Spleen (tissue), 11 donors: ENCODE data around the gene ATP11B. TPM values are rescaled to one million over a fixed set of nuclear protein-coding genes. Genes with fewer than 3 reads are reported as not detected.

ENCODE experiments used
- DNase-seq: peaks from one replicate; pipeline ENCODE4 v3.0.0-alpha.2; 2020
- H3K27ac ChIP-seq, 8 donors: fragments of 200-600 bp; sonication (generic) in 7 of 8; 1 replicate in 4 of 8; 2 replicates in 4 of 8; pipeline versions ENCODE4 v1.5.0 to v1.8.0; 2016 to 2021; ENCODE audit warnings: inconsistent platforms in 4 of 8, mild to moderate bottlenecking in 4 of 8, moderate library complexity in 1 of 8
- H3K27me3 ChIP-seq, 7 donors: fragments of 200-600 bp; sonication (generic) in 6 of 7; replicated peaks in 1 of 7; 1 replicate in 4 of 7; 2 replicates in 3 of 7; pipeline versions ENCODE4 v1.5.0 to v1.8.0; 2016 to 2021; ENCODE audit warnings: inconsistent platforms in 3 of 7, mild to moderate bottlenecking in 1 of 7
- H3K36me3 ChIP-seq, 6 donors: fragments of 200-600 bp; sonication (generic) in 5 of 6; 1 replicate in 4 of 6; 2 replicates in 2 of 6; pipeline versions ENCODE4 v1.5.0 to v1.8.0; 2016 to 2021; ENCODE audit warnings: inconsistent platforms in 2 of 6
- H3K4me1 ChIP-seq, 6 donors: fragments of 200-600 bp; sonication (generic) in 5 of 6; 1 replicate in 3 of 6; 2 replicates in 3 of 6; pipeline versions ENCODE4 v1.5.0 to v1.8.0; 2016 to 2021; ENCODE audit warnings: inconsistent platforms in 3 of 6
- H3K4me3 ChIP-seq, 8 donors: fragments of 200-600 bp; sonication (generic) in 7 of 8; 1 replicate in 4 of 8; 2 replicates in 4 of 8; pipeline versions ENCODE4 v1.5.0 to v1.8.0; 2016 to 2021; ENCODE audit warnings: inconsistent platforms in 4 of 8, mild to moderate bottlenecking in 4 of 8, moderate library complexity in 2 of 8
- H3K9me3 ChIP-seq, 8 donors: fragments of 200-600 bp; sonication (generic) in 7 of 8; 1 replicate in 4 of 8; 2 replicates in 4 of 8; pipeline versions ENCODE4 v1.5.0 to v1.8.0; 2016 to 2021; ENCODE audit warnings: inconsistent platforms in 4 of 8
- CTCF ChIP-seq, 11 experiments: fragments of 200-600 bp in 7 of 11; fragments of 450-650 bp in 4 of 11; sonication (generic) in 4 of 11; IDR thresholded peaks in 8 of 11; conservative IDR thresholded peaks in 3 of 11; 1 replicate in 7 of 11; 2 replicates in 4 of 11; pipeline versions ENCODE4 v1.4.0 to v1.8.0; 2016 to 2021; ENCODE audit warnings: antibody characterized with exemption in 11 of 11, inconsistent platforms in 4 of 11, mild to moderate bottlenecking in 1 of 11
- POLR2A ChIP-seq, 3 donors: fragments of 450-650 bp; IDR thresholded peaks; one replicate each; pipeline ENCODE4 v1.5.1; 2017; ENCODE audit warnings: antibody characterized with exemption in 3 of 3, mild to moderate bottlenecking in 1 of 3
- POLR2AphosphoS5 ChIP-seq, 3 donors: sonication (generic); formaldehyde crosslinking; IDR thresholded peaks; one replicate each; pipeline ENCODE4 v1.5.1; 2017; ENCODE audit warnings: antibody characterized with exemption in 3 of 3
- WGBS, 5 donors: extraction: QIAGEN DNeasy Blood & Tissue Kit in 3 of 5; methylation state at CpG; one replicate each; pipeline versions ENCODE4 v1.1.5 to v1.1.7; 2013 to 2018; 5-methylcytosine and 5-hydroxymethylcytosine counted together
- intact Hi-C: fragments of 100-400 bp; cut with DNase I; formaldehyde crosslinking; loops from one replicate; pipeline ENCODE4 v1.15.0; 2023; ENCODE audit warnings: low total_unique reads
- polyA plus RNA-seq, 3 donors: library from polyadenylated mRNA; stranded (reverse); fragments of 200-250 nt; gene quantifications; one replicate each; pipeline ENCODE4 v1.2.1, GENCODE V29; 2013
- total RNA-seq, 7 donors: library from RNA; depleted of rRNA in 3 of 7; stranded (reverse); fragments of >200 nt in 3 of 7; fragmentation: NEBNext Ultra II Directional in 4 of 7; extraction: Animal tissue kit (Norgen Biotek cat#: 25700) in 4 of 7; gene quantifications; one replicate each; pipeline versions ENCODE4 v1.1.0 to v1.2.1, GENCODE V29; 2016 to 2021
- donor health status: healthy with polysubstance abuse.
- donor health status: DM: no; HTN: no; CAD: no; lungs with moderate emphysema.
- donor health status: DM: no; HTN: no; CAD: no.
- donor health status: Bipolar disorder and iron deficiency.
- donor health status: healthy.
- donor health status: DM: no; HTN: no; CAD: no.
- donor health status: DM: yes; HTN: yes; CAD: no.

The ATP11B gene
- total and polyA plus RNA-seq, 10 donors = 7.2 to 165 (median 90.3) TPM

- WGBS, 5 donors = 83 to 92% (median 91%) methylated on average over 4 of the region's 4 CpGs
- no peak for DNase-seq
- H3K4me3 ChIP-seq = no peak overlapping the region
- peaks cover 0 to 34% (median 7%) of the 10 kb centered on the region in 6 donors for H3K36me3 ChIP-seq
- H3K4me1 ChIP-seq = peaks cover 0 to 14% (median 8%) of the 10 kb centered on the region in 6 donors
- no peak overlapping the region for H3K27ac ChIP-seq
- TF ChIP-seq POLR2AphosphoS5 (IDR thresholded peaks at IDR 0.05) = no peak
- TF ChIP-seq CTCF (IDR thresholded peaks at IDR 0.05 in 8 of 11, conservative IDR thresholded peaks at IDR 0.05 in 3 of 11) = no peak
- H3K9me3 ChIP-seq = no peaks in the 10 kb centered on the region
- intact Hi-C loops = no loop called here
- H3K27me3 ChIP-seq = no peaks in the 10 kb centered on the region
Observed at GRCh38 chr3:182940266-182940808, 147.0 kb downstream of the ATP11B start.

DNA sequence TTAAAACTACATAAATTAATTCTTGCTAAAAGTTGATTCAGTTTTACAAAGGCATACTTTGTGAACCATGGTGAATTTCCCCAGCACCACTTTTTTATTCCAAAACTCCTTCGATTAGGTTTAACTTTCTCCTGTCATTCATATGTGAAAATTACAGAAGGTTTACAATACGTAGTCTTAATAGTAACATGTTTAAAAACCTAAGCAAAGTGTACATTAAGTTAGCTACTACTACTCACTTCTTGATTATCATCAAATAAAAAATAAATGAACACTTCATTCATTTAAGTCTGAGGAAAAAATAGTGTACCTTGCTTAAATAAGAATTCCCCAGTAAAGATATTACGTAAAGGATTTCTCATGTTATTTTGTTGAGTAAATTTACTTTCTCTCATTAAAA lies 148.4 kb downstream of the ATP11B start:
- H3K27me3 ChIP-seq = no peaks in the 10 kb centered on the region
- WGBS, 5 donors = 94 to 100% (median 97%) methylated on average over 3 of the region's 3 CpGs
- peaks cover 0 to 14% (median 8%) of the 10 kb centered on the region in 6 donors for H3K4me1 ChIP-seq
- H3K4me3 ChIP-seq = no peak overlapping the region
- H3K36me3 ChIP-seq = peaks cover 0 to 48% (median 20%) of the 10 kb centered on the region in 6 donors
- no peak overlapping the region for H3K27ac ChIP-seq
- no peaks in the 10 kb centered on the region for H3K9me3 ChIP-seq
- no peak for TF ChIP-seq CTCF (IDR thresholded peaks at IDR 0.05 in 8 of 11, conservative IDR thresholded peaks at IDR 0.05 in 3 of 11)
- TF ChIP-seq POLR2A (IDR thresholded peaks at IDR 0.05) = no peak
- no peak for TF ChIP-seq POLR2AphosphoS5 (IDR thresholded peaks at IDR 0.05)
- intact Hi-C loops = no loop called here
- no peak for DNase-seq

DNA sequence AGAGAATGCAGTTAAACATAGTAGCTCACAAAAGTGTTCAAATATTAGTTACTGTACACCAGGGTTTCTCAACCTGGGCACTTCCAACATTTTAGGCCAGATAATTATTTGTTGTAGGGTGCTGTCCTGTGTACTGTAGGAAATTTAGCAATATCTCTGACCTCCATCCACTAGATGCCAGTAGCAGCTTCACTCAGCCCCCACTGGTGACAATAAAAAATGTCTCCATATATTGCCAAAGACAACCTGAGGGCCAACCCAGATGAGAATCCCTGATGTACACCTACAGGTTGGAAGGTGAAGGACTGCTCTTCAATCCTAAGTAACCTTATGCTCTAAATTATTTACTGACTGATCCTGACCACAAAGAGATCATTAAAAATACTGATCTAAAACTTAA lies 154.6 kb downstream of the ATP11B start:
- Histone ChIP-seq H3K4me3 (no peak overlapping the region), H3K4me1 (no peaks in the 10 kb centered on the region), H3K27me3 (no peaks in the 10 kb centered on the region), H3K27ac (no peak overlapping the region), H3K36me3 (peaks cover 0 to 79% (median 26%) of the 10 kb centered on the region in 6 donors), H3K9me3 (no peaks in the 10 kb centered on the region)
- TF ChIP-seq POLR2A (IDR thresholded peaks at IDR 0.05) (no peak), POLR2AphosphoS5 (IDR thresholded peaks at IDR 0.05) (no peak), CTCF (IDR thresholded peaks at IDR 0.05 in 8 of 11, conservative IDR thresholded peaks at IDR 0.05 in 3 of 11) (no peak)
- no peak for DNase-seq
- intact Hi-C loops = no loop called here

DNA sequence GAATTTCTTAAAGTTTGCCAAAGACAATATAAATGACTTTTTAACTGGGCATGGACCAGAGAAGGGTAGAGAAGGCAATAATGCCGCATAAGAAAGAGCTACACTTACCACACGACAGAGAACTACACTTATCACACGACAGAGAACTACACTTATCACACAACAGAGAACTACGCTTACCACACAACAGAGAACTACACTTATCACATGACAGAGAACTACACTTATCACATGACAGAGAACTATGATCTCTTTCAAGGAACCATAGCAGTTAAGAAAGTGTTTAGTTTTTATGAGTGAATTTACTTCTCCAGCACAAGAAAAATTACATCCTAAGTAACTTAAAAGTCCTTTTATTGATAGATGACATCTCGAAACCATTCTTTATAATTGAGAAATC lies 155.0 kb downstream of the ATP11B start:
- Histone ChIP-seq H3K4me1 (no peaks in the 10 kb centered on the region), H3K9me3 (no peaks in the 10 kb centered on the region), H3K4me3 (no peak overlapping the region), H3K27me3 (no peaks in the 10 kb centered on the region), H3K27ac (no peak overlapping the region), H3K36me3 (peaks cover 0 to 83% (median 27%) of the 10 kb centered on the region in 6 donors)
- TF ChIP-seq POLR2A (IDR thresholded peaks at IDR 0.05) = no peak
- TF ChIP-seq CTCF (IDR thresholded peaks at IDR 0.05 in 8 of 11, conservative IDR thresholded peaks at IDR 0.05 in 3 of 11) = no peak
- TF ChIP-seq POLR2AphosphoS5 (IDR thresholded peaks at IDR 0.05) = no peak
- DNase-seq = no peak
- WGBS, 5 donors = 81 to 92% (median 90%) methylated on average over 5 of the region's 5 CpGs
- intact Hi-C loops = no loop called here
